ENCODE measurements around the gene ECI1. TPM values are rescaled to one million over a fixed set of nuclear protein-coding genes. Genes with fewer than 3 reads are reported as not detected.

ECI1 gene
- total and polyA plus RNA-seq, 2 experiments from 2014 or later: 118 to 143 TPM

GRCh38 chr16:2233046-2233775 is 18.2 kb downstream of the ECI1 start (continued):
- TF ChIP-seq ZNF462 (CRISPR knock-in tag; IDR thresholded peaks at IDR 0.05): no peak
- TF ChIP-seq POLR2AphosphoS5 (IDR thresholded peaks at IDR 0.05; ENCODE audit: low read depth): no peak
- TF ChIP-seq, protein P1, sequence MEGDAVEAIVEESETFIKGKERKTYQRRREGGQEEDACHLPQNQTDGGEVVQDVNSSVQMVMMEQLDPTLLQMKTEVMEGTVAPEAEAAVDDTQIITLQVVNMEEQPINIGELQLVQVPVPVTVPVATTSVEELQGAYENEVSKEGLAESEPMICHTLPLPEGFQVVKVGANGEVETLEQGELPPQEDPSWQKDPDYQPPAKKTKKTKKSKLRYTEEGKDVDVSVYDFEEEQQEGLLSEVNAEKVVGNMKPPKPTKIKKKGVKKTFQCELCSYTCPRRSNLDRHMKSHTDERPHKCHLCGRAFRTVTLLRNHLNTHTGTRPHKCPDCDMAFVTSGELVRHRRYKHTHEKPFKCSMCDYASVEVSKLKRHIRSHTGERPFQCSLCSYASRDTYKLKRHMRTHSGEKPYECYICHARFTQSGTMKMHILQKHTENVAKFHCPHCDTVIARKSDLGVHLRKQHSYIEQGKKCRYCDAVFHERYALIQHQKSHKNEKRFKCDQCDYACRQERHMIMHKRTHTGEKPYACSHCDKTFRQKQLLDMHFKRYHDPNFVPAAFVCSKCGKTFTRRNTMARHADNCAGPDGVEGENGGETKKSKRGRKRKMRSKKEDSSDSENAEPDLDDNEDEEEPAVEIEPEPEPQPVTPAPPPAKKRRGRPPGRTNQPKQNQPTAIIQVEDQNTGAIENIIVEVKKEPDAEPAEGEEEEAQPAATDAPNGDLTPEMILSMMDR (conservative IDR thresholded peaks at IDR 0.05; ENCODE audit: low read depth in 2 of 2): no peak
- TF ChIP-seq, protein P2, sequence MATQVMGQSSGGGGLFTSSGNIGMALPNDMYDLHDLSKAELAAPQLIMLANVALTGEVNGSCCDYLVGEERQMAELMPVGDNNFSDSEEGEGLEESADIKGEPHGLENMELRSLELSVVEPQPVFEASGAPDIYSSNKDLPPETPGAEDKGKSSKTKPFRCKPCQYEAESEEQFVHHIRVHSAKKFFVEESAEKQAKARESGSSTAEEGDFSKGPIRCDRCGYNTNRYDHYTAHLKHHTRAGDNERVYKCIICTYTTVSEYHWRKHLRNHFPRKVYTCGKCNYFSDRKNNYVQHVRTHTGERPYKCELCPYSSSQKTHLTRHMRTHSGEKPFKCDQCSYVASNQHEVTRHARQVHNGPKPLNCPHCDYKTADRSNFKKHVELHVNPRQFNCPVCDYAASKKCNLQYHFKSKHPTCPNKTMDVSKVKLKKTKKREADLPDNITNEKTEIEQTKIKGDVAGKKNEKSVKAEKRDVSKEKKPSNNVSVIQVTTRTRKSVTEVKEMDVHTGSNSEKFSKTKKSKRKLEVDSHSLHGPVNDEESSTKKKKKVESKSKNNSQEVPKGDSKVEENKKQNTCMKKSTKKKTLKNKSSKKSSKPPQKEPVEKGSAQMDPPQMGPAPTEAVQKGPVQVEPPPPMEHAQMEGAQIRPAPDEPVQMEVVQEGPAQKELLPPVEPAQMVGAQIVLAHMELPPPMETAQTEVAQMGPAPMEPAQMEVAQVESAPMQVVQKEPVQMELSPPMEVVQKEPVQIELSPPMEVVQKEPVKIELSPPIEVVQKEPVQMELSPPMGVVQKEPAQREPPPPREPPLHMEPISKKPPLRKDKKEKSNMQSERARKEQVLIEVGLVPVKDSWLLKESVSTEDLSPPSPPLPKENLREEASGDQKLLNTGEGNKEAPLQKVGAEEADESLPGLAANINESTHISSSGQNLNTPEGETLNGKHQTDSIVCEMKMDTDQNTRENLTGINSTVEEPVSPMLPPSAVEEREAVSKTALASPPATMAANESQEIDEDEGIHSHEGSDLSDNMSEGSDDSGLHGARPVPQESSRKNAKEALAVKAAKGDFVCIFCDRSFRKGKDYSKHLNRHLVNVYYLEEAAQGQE (IDR thresholded peaks at IDR 0.05; ENCODE audit: unreplicated experiment): no peak
- TF ChIP-seq ZNF114 (CRISPR knock-in tag; IDR thresholded peaks at IDR 0.05): no peak
- no peak for TF ChIP-seq NANOG (IDR thresholded peaks at IDR 0.05; ENCODE audit: borderline replicate concordance)

Measured in GM23338 (cell line).